H4 (cell line): Measurements from ENCODE around the gene ORAI2. TPM values are rescaled to one million over a fixed set of nuclear protein-coding genes. Genes with fewer than 3 reads are reported as not detected.

Experiments used
- DNase-seq: peaks from one replicate; pipeline ENCODE4 v3.0.0-alpha.2; 2015; ENCODE audit warnings: low spot score
- total RNA-seq: library from RNA; depleted of rRNA; stranded (reverse); fragments of >200 nt; shearing (Covaris generic); gene quantifications from 2 replicates; pipeline ENCODE4 v1.2.3, GENCODE V29; 2014

ORAI2 gene
- total RNA-seq, 1 experiment from 2014 or later = 35.9 TPM

- DNase-seq = no peak
Observed at GRCh38 chr7:102415685-102416225, 17.6 kb upstream of the ORAI2 start.

- no peak for DNase-seq
Observed at GRCh38 chr7:102416406-102416805, 17.0 kb upstream of the ORAI2 start.

DNA sequence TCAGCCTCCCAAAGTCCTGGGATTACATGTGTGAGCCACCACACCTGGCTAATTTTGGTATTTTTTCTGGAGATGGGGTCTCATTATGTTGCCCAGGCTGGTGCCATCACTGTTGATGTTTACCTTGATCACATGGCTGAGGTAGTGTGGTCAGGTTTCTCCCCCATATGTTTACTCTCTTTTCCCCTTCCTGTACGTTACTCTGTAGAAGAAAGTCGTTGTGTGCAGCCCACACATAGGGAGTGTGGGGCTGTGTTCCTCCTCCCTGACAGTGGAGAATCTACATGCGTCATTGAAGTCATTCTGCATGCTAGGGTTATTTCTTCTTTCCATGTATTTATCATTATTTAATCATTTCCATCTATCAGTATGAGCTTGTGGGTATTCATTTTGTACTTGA lies 16.3 kb upstream of the ORAI2 start:
- no peak for DNase-seq

DNA sequence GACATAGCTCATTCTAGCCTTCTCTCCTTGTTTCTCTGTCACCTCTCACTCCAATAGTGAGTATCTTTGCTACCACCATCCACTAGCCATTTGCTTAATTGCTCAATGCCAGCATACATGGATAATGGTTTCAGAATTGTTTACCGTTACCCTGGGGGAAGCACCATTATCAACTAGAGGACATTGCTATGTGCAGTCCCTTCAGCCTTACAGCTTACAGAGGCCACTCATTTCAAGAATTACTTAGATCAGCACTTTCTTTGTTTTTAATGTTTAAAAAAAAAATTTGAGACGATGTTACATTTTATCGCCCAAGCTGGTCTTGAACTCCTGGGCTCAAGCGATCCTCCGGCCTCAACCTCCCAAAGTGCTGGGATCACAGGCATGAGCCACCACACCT lies 14.8 kb upstream of the ORAI2 start:
- no peak for DNase-seq

GRCh38 chr7:102421706-102422240 lies 11.6 kb upstream of the ORAI2 start:
- DNase-seq = no peak

DNA sequence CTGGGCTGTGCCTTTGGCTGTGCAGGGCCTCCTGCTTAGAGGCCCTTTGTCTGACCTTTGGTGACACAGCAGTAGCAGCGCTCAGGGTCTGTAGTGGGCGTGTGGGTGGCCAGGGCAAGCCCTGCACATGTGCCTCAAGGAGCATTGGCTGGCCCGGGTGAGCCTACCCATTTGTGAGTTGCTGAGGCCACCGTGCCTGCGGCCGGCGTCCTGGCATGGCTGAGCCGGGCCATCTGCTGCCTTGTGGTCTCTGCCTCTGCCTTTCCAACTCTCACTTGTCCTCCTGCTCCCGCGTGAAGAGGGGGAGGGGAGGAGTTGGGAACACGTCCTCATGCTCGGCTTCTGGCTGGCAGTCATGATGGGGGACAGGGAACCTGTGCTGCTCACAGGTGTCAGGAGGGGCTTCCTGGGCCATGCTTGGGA lies 9.2 kb upstream of the ORAI2 start:
- no peak for DNase-seq

GRCh38 chr7:102424787-102425218 lies 8.6 kb upstream of the ORAI2 start:
- no peak for DNase-seq

DNA sequence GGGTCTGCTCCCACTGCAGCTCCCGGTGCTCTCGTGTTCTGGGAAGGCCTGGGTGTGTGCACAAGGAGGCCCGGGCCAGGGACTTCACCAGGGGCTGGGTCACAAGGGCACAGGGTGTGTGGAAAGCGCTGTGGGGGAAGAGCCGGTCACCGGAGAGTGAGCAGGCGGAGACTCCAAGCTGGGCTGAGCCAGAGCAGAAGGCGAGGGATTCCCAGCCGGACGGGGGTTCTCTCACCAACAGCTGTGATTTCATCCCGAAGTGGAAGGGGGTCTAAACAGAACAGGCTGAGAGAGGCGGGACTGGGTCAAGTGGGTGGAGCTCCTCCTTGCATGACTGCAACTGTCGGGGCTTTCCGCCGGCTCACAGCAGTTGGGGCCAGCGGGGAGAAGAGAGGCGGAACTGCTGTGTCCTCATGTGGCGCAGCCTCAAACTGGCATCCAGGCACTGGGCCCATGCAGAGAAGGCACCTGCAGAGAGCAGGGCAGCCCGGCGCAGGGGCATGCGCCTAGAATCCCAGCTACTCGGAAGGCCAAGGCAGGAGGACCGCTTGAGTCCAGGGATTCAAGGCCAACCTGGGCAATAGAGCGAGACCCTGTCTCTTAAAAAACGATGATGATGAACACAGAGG lies 7.6 kb upstream of the ORAI2 start:
- DNase-seq = no peak

DNA sequence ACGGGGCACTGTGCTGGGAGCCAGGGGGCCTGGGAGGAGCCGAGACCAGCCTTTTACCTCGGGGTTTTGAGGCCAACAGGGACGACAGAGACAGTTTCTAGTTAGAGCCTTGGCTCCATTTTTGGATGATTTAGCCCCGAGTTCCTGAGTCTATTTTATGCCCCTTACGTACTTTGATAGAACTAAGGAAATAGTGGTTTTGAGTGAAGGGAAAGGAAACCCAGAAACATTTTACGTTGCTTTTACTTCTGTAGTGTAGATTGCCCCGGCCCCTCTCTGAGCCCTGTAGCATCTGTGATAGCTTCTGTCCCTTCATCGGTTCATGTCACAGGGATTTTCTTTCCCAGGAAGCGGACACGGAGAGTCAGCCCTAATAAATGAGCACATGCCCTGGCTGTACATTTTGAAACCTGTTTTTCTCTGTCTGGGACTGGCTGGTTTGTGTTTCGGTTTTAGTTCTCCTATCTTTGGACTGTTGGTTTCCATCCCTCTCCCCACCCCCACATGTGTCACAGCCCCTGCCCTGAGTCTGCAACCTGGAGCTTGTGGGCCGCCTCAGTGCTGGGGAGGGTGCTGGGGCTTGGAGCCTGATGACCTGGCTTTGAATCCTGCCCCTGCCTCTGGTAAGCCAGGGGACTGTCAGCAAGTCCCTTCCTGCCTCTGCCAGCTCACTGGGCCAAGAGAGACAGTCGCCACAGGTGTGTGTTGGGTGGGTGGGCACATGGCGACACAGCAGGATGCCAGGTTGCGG lies 6.9 kb upstream of the ORAI2 start:
- no peak for DNase-seq

DNA sequence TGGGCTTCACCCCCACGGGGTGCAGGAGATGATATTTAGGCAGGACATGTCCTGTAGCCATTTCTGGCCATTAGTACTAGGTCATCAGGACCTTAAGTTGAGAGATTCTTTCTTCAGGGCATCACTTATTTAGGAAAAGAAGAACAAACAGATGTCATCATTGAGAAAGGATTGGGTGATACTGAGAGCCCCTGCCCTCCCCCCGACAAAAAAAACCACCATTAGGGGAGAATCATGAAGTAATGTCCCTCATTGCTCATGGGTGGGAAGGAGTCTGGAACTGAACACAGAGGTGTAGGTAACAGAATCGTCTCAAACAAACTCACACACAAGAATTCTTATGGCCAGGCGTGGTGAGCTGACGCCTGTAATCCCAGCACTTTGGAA lies 6.4 kb upstream of the ORAI2 start:
- no peak for DNase-seq

GRCh38 chr7:102429141-102429899 lies 4.1 kb upstream of the ORAI2 start:
- no peak for DNase-seq

DNA sequence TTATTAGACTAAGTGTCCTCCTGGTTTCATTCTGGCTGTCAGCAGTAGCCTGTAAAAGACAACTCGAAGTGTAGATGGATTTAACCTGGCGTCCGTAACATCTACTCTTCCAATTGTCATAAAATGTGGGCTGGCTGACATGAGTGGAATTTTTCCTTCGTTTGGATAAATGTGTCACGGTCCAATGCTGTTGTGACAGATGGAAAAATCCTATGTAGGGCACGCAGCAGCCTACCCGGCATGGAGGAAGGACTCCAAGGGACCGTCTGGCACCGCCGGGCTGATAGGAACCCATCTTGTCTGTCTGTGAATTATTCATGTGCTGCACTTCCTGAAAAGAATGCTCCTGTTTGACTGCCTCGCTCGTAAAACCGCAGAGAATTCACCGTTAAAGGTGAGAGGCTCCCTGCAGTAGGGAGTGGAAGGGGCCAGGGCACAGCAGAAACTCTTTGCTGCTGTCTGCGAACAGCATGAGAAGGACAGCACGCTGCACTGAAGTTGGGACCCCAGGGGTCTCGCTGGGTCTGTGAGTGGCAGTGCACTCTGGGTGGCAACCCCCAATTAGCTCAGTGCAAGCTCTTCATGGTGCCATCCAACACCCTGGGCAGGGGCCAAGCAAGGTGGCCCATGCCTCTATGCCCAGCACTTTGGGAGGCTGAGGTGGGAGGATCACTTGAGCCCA lies 1.6 kb upstream of the ORAI2 start:
- DNase-seq = no peak

DNA sequence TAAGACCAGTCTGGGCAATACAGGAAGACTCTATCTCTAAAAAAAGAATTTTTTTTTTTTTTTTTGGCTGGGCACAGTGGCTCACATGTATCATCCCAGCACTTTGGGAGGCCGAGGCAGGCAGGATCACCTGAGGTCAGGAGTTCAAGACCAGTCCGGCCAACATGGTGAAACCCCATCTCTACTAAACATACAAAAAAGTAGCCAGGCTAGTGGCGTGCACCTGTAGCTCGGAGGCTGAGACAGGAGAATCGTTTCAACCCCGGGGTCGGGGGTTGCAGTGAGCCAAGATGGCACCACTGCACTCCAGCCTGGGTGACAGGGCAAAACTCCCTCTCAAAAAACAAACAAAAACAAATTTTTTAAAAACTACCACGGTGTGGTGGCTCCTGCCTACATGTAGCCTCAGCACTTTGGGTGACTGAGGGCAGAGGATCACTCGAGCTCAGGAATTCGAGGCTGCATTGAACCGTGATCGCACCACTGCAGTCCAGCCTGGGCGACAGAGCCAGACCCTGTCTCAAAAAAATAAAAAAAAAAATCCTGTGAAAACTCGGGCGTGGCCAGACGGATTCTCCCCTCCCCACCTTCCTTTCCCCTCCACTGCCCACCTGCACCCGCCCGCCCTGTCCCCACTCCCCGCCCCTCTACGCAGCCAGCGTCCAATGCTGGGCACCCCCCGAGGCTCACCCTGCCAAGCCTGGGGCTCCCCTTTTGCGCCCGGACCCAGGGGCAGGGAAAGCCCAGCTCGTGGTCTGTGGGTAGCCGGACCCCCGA lies 745 bp upstream of the ORAI2 start:
- no peak for DNase-seq

DNA sequence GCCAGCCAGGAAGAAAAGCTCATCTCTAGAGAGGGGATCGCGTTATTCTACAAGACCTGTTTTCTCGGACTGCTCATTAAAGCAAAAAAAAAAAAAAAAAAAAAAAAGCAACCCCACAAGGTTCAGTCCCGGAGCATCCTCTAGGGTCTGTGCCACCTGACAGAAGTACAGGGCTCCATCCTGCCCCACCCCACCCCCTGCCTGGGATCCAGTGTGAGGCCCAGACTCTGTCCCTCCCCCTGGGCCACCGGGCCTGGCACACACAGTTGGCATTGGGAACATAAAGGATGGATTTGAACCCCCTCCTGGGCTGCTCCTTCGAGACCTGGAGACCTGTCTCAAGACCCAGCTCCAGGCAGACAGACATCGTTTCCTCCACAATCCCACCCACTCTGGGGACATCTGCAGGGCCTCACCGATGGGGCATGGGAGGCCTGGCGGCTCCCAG lies 688 bp downstream of the ORAI2 start:
- no peak for DNase-seq

DNA sequence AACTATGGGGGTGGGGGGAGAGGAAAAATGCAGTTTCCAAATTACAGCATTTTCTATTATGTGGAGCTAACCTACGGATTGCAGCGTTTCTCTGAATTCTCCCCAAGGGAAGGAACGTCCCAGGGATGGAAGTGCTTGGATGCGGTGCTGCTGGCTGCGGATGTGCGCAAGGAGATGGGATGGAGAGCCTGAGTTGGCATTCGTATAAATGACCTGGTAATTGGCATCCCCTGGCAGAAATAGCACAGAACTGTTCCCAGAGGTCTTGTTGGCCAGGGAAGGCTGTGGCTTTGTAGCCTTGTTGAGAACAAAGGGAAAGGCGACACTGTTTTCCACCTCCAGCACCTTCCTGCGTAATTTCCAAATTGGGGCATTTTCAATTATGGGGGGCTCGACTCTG lies 2.7 kb downstream of the ORAI2 start:
- no peak for DNase-seq

DNA sequence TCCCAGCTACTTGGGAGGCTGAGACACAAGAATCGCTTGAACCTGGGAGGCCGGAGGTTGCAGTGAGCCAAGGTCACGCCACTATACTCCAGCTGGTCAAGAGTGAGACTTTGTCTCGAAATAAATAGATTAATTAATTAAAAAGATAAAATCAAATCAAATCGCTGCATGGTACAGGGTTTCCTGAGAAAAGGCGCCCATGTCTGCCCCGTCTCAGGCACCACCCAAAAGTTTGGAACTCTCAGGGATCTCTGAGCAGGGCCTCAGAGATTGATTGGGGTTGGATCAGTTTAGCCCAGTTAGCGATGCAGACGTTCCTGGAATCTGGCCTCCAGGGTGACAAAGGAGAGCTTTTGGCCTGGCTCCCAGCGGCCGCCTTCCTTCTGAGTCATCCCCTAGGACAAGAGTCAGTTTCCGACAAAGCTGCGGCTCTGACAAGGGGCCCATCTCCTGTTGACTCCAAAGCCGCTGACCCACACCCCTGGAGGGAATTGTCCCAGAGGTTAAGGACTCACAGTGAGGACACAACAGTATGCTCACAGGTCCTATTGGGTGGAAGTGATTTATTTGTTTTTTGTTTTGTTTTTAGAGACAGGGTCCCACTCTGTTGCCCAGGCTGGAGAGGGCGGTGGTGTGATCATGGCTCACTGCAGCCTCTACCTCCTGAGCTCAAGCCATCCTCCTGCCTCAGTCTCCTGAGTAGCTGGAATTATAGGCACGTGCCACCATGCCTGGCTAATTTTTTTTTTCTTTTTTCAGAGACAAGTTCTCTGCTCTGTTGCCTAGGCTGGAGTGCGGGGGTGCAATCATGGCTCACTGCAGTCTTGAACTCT lies 6.8 kb downstream of the ORAI2 start:
- DNase-seq = peak; percentile 79

DNA sequence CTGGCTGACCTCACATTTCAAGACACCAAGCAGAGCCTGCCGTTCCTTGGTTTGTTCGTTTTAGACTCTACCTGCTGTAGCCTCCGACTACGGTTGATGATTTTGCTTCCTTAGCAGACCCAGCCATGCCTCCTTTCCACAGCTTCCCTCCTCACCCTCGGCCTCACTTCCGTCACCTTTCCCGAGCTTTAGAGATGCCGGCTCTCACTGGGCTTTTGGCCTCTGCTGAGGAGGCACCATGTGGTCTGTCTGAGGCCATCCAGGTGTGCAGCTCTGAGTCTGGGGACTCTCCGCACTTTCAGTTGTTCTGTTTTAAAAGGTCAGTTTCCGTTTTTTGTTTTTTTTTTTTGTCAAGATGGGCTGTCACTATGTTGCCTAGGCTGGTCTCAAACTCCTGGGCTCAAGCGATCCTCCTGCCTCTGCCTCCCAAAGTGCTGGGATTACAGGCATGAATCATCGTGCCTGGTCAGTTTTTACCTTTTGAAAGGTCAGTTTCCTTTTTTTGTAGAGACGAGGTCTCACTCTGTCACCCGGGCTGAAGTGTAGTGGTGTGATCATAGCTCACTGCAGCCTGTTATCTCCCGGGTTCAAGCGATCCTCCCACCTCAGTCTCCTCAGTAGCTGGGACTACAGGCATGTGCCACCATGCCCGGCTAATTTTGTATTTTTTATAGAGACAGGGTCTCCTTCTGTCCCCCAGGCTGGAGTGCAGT lies 11.7 kb downstream of the ORAI2 start:
- no peak for DNase-seq

- DNase-seq = no peak
Observed at GRCh38 chr7:102445674-102446071, 12.3 kb downstream of the ORAI2 start.
